T-helper 22 cell (primary cell): ENCODE data around the gene PLEKHA3.
"Not testable (repeated sequence)": the region's sequence is repeated elsewhere in the genome, so short reads cannot be mapped to it uniquely, and the experiment has no call there.

Experiments used
- DNase-seq: peaks from one replicate; pipeline ENCODE4 v3.0.0-alpha.2; 2020; ENCODE audit warnings: low read depth

PLEKHA3 gene

GRCh38 chr2:178480227-178481181 lies at the start of gene PLEKHA3:
PLEKHA3 (plus strand) TSS chr2:178480457; CDS start chr2:178480870, 413 bp downstream.
- DNase-seq, result peak; percentile 73

- no peak for DNase-seq
These were observed 43.6 kb upstream of the PLEKHA3 start for GRCh38 chr2:178436662-178437061.

DNA sequence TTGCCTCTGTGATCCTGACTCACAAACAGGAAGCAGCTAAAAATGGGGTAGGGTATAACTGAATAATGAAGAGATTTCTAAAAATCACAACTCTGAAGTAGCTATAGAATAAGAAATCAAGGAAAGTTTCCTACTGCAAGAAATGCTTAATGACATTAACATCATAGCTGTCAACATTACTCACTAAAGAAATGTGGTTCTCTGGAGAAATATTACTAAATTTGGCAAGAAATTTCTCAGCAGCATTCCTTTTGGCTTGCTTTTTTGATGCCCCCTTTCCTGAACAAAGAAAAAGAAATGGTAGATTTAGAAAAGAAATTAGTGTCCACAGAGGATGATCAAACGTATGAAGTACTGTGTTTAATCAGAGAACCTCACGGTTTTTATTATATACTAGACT lies 38.8 kb upstream of the PLEKHA3 start:
- no peak for DNase-seq

DNA sequence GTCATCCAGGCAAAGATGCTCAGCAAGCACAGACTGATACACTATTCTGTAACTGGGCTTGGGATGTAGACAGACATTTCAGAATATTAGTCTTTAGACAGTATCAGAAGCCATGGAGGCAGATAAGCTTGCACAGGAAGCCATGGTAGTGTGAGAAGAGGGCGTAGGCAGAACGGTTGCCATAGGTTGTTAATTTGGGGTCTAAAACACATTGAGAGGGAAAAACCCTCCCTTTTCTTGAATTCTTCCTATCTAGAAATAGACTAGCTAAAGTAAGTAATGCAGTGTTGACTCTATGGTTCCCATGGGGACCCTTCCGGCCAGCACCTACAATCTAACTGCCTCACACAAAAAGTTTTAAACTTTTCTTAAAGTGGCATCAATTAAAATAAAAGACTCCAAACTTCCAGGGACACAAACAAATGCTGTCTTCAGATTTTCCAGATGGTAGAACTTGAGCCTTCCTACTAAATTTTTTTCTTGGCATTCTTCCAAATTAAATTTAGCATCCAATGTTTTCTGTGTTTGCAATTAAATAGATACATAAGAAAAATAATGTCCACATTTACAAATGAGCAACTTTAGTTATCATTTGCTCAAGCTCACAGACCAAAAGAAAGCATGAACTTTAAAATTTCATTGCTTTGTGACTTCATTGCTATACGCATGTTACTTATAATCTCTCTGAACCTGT lies 31.1 kb upstream of the PLEKHA3 start:
- DNase-seq, result no peak

GRCh38 chr2:178449700-178450523 lies 30.3 kb upstream of the PLEKHA3 start:
- DNase-seq, result no peak

DNA sequence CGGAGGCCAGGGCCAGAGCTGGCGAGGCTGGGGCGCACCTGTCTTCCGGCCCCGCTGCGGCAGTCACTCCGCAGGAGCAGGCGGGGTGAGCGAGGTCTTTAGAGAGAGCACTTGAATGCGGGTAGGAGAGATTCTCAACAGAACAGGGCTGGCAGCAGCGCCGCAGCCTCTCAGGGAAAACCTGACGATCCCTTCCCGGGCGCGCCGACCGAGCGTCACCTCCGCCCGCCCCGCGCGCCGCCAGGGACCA lies 29.8 kb upstream of the PLEKHA3 start:
- peak; percentile 78 for DNase-seq

GRCh38 chr2:178450774-178451525 lies 29.3 kb upstream of the PLEKHA3 start, which contains the start of the genes PJVK and PRKRA:
PJVK (plus strand) TSS chr2:178451378; CDS start chr2:178453410, 2,032 bp downstream.
PRKRA (minus strand) TSS chr2:178451175; CDS start chr2:178451030, 145 bp downstream.
- peak; percentile 91 for DNase-seq

- no peak for DNase-seq
These were observed 27.9 kb upstream of the PLEKHA3 start for GRCh38 chr2:178452334-178452733.

DNA sequence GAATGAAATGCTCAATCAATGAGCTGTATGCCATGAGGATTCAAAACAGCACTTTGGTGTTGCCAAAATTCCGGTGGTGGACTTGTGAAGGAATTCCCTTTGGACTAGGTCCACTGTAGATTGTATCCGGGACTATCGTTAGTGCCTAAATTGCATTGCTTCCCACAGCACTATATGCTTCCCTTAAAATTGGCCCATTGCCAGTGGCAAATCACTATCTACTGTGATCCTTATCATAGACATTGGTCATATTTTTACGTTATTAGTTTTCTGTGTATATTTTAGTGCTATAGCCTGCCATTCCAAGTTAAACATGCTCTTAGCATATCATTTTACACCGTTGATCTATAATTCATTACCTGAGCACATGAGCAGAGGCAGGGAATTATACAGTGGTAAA lies 27.4 kb upstream of the PLEKHA3 start:
- DNase-seq, result no peak

DNA sequence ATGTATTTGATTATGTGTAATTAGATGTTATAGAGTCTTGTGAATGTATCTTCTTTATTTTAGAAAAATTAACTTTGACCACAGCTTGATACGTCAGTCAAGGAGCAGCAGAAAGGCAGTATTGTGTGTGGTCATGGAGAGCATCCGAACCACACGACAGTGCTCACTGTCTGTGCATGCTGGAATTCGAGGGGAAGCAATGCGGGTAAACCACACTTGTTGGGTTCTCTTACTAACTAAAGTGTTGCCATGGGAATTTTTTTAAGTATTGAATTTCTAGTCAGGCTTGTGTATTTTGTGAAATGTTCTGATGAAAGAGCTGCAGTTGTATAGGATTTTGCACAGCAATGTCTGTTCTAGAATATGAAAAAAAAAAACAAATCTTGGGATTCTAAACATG lies 24.3 kb upstream of the PLEKHA3 start:
- DNase-seq, result no peak

- DNase-seq, result no peak
These were observed 22.8 kb upstream of the PLEKHA3 start for GRCh38 chr2:178457390-178457886.

DNA sequence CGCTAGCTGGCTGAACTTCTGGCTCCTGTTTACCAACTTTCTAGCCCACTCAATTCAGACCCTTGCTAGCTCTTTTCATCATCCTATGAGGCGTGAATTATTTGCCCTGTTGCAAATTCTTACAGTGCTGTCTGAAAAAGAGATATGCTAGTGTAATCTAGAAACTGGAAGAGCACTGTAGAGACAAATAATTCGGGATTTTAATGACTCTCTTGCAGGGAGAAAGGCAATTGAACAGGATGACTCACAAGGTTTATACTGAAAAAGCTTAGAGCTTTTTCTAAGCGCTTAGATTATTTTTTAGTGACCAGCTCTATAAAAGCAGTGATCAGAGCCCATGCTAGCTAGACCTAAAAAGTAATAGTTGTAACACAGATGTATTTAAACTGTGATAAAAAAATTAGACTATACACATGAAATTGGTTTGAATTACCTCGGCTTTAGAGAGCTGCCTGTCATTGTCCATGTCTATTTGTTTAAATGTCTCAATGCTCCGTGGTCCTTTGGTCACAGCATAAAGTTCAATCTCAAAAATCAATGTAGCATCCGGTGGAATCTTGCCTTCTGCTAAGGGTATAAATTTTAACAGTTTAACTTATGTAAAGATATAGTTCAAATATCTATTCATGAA lies 10.9 kb upstream of the PLEKHA3 start:
- no peak for DNase-seq

GRCh38 chr2:178471313-178471712 lies 8.9 kb upstream of the PLEKHA3 start:
- DNase-seq, result not testable (repeated sequence)

DNA sequence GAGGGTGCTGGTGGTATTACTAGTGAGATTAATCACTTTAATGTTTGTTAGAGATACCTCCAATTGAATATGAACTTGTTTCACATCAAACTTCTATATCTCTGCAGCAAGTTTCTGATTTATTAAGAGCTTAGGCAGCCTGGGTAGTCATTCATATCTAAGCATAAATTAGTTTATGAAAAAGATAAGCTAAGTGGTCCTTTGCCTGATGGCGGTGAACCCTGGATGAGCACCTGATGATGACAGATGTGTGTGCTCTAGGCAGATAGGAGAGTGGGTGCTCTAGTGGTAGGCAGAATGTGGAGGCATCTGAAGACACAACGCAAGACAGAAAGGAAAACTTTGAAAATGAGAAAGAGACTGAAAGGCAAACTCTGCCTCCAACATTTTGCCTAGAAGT lies 6.9 kb upstream of the PLEKHA3 start:
- DNase-seq, result no peak

DNA sequence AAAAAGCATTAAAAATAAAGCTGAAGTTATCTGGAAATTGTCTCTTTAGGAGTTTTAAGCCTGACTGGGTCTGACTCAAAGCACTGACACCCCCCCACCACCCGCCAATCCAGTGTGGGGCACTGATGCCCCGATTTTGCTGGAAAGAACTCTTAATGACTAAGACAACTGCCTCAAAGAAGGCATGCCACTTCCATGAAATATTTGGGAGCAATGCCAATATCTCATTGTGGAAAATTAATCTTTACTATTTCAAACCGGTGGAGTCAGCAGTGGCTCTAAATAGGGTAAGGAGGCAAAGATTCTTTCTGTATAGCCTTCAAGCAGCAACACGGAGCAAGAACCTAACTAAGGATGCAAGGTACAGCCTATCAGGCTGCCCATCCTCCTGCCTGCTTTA lies 6.3 kb upstream of the PLEKHA3 start:
- DNase-seq, result no peak

- no peak for DNase-seq
These were observed 5.7 kb upstream of the PLEKHA3 start for GRCh38 chr2:178474560-178474959.

- no peak for DNase-seq
These were observed 3.8 kb upstream of the PLEKHA3 start for GRCh38 chr2:178476477-178476876.

- DNase-seq, result no peak
These were observed 2.7 kb upstream of the PLEKHA3 start for GRCh38 chr2:178477443-178478129.

DNA sequence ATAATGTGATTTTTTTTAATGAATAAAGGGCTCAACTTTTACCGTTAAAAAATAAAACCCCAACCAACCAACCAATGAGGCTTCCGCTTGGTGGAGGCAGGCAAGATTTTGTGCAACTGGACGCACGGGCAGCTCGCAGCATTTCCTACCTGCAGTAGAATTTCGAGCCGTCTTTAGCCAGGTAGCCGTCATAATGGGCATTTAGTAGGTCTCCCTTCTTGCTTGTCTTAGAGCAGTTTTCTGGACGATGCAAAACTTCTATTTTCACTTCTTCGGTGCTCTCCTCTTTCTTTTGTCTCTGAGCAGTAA lies 2.2 kb upstream of the PLEKHA3 start:
- DNase-seq, result no peak

DNA sequence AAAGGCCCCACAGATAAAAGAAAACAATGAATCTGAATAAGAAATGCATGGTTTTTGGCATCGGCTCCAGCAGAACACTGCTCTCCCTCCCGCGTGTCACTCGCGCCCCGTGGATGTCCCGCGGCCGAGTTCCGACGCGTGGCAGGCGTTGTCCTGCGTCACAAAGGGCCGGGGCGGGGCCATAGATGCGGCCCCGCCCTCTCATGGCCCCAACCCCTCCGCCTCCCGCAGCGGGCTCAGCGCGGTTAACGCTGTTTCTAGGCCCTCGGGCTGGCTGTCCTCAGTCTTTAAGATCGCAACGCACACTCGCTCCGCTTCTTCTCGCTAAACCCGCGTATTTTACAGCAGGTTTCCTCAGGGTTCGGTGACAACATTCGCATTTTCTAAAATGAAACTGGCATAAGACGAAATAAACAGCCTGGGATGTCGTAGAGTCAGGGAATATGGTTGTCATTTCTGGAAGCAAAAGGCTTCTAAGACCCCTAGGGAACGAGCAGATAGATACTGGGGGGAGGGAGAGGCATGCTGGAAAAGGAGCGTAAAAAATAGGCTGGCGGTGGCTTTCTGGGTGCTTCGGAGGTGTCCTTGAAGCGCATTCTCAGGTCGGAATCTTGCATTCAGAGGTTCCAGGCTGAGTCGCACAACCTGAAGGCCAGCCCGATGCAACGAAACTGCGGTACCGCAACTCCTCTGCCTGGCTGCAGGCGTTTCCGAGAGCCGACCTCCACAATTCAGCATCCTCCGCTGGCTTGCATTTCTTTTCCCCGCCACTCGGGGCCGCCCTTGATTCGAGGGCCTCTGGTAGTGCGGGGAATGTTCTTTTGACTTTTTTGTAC lies 1.6 kb upstream of the PLEKHA3 start, which contains the start of gene FKBP7:
FKBP7 (minus strand) TSS at position 162 of the 836 bp plus-strand sequence; CDS start at position 61, 101 bp downstream.
- peak; percentile 78 for DNase-seq
